Mesodermal cell (in vitro differentiated cells): ENCODE data around the gene DDX5.
A peak's percentile ranks its signal among the peaks of the same experiment; 100 is the strongest.

ENCODE experiments used
- H3K27ac ChIP-seq: 2 replicates; pipeline ENCODE4 v1.7.0; 2013; ENCODE audit warnings: mild to moderate bottlenecking, low read depth, low read length, moderate library complexity; ENCODE audit not compliant: severe bottlenecking
- H3K36me3 ChIP-seq: 2 replicates; pipeline ENCODE4 v1.7.1; 2013; ENCODE audit warnings: mild to moderate bottlenecking, low read length, moderate library complexity; ENCODE audit not compliant: control insufficient read depth, insufficient read depth
- H3K4me1 ChIP-seq: one replicate; pipeline ENCODE4 v1.7.1; 2013; ENCODE audit warnings: mild to moderate bottlenecking, low read length; ENCODE audit not compliant: insufficient read depth, control insufficient read depth, poor library complexity, severe bottlenecking
- H3K4me3 ChIP-seq: 2 replicates; pipeline ENCODE4 v1.7.0; 2013; ENCODE audit warnings: low read length, control low read depth, mild to moderate bottlenecking; ENCODE audit not compliant: insufficient read depth, poor library complexity, severe bottlenecking; ENCODE audit errors: extremely low read depth
- H3K9me3 ChIP-seq: 2 replicates; pipeline ENCODE4 v1.7.1; 2013; ENCODE audit warnings: mild to moderate bottlenecking, low read length, moderate library complexity; ENCODE audit not compliant: control insufficient read depth
- WGBS, 2 experiments: methylation state at CpG; one replicate each; pipeline ENCODE4 v1.1.5; 2013; ENCODE audit warnings: missing lambda C conversion rate in 2 of 2; ENCODE audit not compliant: insufficient coverage in 2 of 2; 5-methylcytosine and 5-hydroxymethylcytosine counted together

The DDX5 gene

GRCh38 chr17:64509179-64509578 is 3.1 kb upstream of the DDX5 start:
- Histone ChIP-seq H3K27ac (no peak overlapping the region), H3K9me3 (no peaks in the 10 kb centered on the region), H3K36me3 (peaks cover 57% of the 10 kb centered on the region), H3K4me1 (peaks cover 4% of the 10 kb centered on the region), H3K4me3 (no peak overlapping the region)
- 97 to 100% methylated on average over 4 to 6 of the region's 6 CpGs for WGBS, 2 experiments

- Histone ChIP-seq H3K27ac (no peak overlapping the region), H3K9me3 (no peaks in the 10 kb centered on the region), H3K4me1 (peaks cover 6% of the 10 kb centered on the region), H3K36me3 (peaks cover 59% of the 10 kb centered on the region), H3K4me3 (peak overlapping the region; percentile 98)
- 96 to 100% methylated on average over 2 of the region's 2 CpGs for WGBS, 2 experiments
Observed at GRCh38 chr17:64508683-64509082, 2.6 kb upstream of the DDX5 start.

- 0% methylated on average over 5 to 6 of the region's 13 CpGs for WGBS, 2 experiments
- Histone ChIP-seq H3K4me3 (peak overlapping the region; percentile 98), H3K27ac (peak overlapping the region; percentile 98), H3K4me1 (peaks cover 18% of the 10 kb centered on the region), H3K9me3 (no peaks in the 10 kb centered on the region), H3K36me3 (peaks cover 60% of the 10 kb centered on the region)
Observed at GRCh38 chr17:64507413-64507782, 1.3 kb upstream of the DDX5 start.

GRCh38 chr17:64506576-64507412 is 705 bp upstream of the DDX5 start, which contains the start of gene CEP95:
CEP95 (plus strand) TSS chr17:64506977; CDS start chr17:64507098, 121 bp downstream.
- peak within 1 kb of the TSS; percentile 98 for H3K27ac ChIP-seq
- H3K36me3 ChIP-seq = peaks cover 62% of the 10 kb centered on the region
- H3K4me1 ChIP-seq = peaks cover 23% of the 10 kb centered on the region
- peak within 1 kb of the TSS; percentile 98 for H3K4me3 ChIP-seq
- WGBS, 2 experiments = 0 to 1% methylated on average over 73 to 74 of the region's 77 CpGs
- no peaks in the 10 kb centered on the region for H3K9me3 ChIP-seq

- Histone ChIP-seq H3K9me3 (no peaks in the 10 kb centered on the region), H3K4me3 (peak overlapping the region; percentile 98), H3K36me3 (peaks cover 63% of the 10 kb centered on the region), H3K4me1 (peaks cover 35% of the 10 kb centered on the region), H3K27ac (peak overlapping the region; percentile 98)
- 0% methylated on average over 54 to 66 of the region's 76 CpGs for WGBS, 2 experiments
Observed at GRCh38 chr17:64505340-64506200, 519 bp downstream of the DDX5 start.

- peaks cover 38% of the 10 kb centered on the region for H3K4me1 ChIP-seq
- H3K36me3 ChIP-seq = peaks cover 63% of the 10 kb centered on the region
- H3K9me3 ChIP-seq = no peaks in the 10 kb centered on the region
- WGBS, 2 experiments = 3% methylated on average over 12 to 13 of the region's 13 CpGs
- H3K27ac ChIP-seq = peak overlapping the region; percentile 98
- peak overlapping the region; percentile 98 for H3K4me3 ChIP-seq
Observed at GRCh38 chr17:64504769-64505339, 1.2 kb downstream of the DDX5 start.

- Histone ChIP-seq H3K36me3 (peaks cover 64% of the 10 kb centered on the region), H3K4me1 (peaks cover 36% of the 10 kb centered on the region), H3K4me3 (peak overlapping the region; percentile 98)
Observed at GRCh38 chr17:64503821-64504768, 2.0 kb downstream of the DDX5 start.

GRCh38 chr17:64503341-64503740 is 2.7 kb downstream of the DDX5 start:
- H3K4me1 ChIP-seq = peaks cover 34% of the 10 kb centered on the region
- H3K9me3 ChIP-seq = no peaks in the 10 kb centered on the region
- H3K27ac ChIP-seq = peak overlapping the region; percentile 17
- H3K4me3 ChIP-seq = no peak overlapping the region
- 97 to 100% methylated on average over 4 to 5 of the region's 5 CpGs for WGBS, 2 experiments
- peaks cover 64% of the 10 kb centered on the region for H3K36me3 ChIP-seq

More at GRCh38 chr17:64503821-64504768, 2.0 kb downstream of the DDX5 start:
- no peaks in the 10 kb centered on the region for H3K9me3 ChIP-seq
- H3K27ac ChIP-seq = peak overlapping the region; percentile 98
- WGBS, 2 experiments = 73 to 83% methylated on average over 6 of the region's 7 CpGs

GRCh38 chr17:64502809-64503208 is 3.3 kb downstream of the DDX5 start:
- Histone ChIP-seq H3K4me3 (no peak overlapping the region), H3K27ac (peak overlapping the region; percentile 79), H3K4me1 (peaks cover 34% of the 10 kb centered on the region), H3K36me3 (peaks cover 66% of the 10 kb centered on the region), H3K9me3 (no peaks in the 10 kb centered on the region)
- WGBS, 2 experiments = no CpG with 5 or more reads among the region's 2 CpGs
